Stimulated activated CD8-positive, alpha-beta memory T cell treated with anti-CD3 and anti-CD28 coated beads, Interleukin-12 subunit alpha, Interleukin-12 subunit beta, amount 100 ng/mL, for 1 hour (primary cell): ENCODE measurements around the gene RFTN1.

Experiments used
- DNase-seq: peaks from one replicate; pipeline ENCODE4 v3.0.0-alpha.2; 2020; ENCODE audit warnings: low read depth

The RFTN1 gene

DNA sequence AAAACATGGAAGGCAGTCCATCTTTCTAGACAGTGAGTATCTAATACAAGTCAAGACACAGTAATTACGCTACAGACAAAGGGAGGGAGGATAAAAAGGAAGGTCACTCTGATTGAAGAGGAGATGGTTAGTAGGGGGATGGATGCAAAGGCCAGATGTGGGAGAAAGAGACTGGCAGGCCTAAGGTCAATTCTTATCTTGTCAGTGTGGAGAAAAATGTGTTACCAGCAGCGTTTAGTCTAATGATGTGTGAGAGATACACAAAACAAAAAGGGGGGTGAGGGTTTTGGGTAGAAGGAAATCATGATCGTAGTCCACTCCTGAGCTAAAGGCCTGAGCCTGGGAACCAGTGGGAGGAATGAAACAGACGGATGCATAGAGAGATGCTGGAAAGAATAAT, 46.7 kb downstream of the RFTN1 start:
- DNase-seq, result no peak

- DNase-seq, result no peak
Measured at GRCh38 chr3:16464511-16465148, 48.9 kb downstream of the RFTN1 start.

GRCh38 chr3:16463914-16464313, 49.6 kb downstream of the RFTN1 start:
- no peak for DNase-seq

GRCh38 chr3:16463119-16463518, 50.4 kb downstream of the RFTN1 start:
- DNase-seq, result no peak

DNA sequence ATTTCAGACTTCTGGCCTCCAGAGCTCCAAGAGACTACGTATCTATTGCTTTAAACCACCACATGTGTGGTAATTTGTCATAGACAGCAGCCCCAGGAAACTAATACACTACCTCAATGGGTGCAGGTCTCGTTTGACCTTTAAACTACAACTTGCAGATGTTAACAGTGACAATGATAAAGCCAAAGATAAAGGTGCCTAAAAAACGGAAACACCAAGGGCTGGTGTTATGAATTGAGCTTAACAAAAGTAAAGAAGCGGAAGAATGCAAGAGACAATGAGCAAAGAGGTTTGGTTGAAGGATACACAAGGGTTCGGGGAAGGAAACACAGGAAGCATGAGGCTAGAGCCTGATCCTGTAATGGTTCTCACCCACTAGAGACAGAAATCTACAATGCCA, 50.8 kb downstream of the RFTN1 start:
- DNase-seq, result no peak

DNA sequence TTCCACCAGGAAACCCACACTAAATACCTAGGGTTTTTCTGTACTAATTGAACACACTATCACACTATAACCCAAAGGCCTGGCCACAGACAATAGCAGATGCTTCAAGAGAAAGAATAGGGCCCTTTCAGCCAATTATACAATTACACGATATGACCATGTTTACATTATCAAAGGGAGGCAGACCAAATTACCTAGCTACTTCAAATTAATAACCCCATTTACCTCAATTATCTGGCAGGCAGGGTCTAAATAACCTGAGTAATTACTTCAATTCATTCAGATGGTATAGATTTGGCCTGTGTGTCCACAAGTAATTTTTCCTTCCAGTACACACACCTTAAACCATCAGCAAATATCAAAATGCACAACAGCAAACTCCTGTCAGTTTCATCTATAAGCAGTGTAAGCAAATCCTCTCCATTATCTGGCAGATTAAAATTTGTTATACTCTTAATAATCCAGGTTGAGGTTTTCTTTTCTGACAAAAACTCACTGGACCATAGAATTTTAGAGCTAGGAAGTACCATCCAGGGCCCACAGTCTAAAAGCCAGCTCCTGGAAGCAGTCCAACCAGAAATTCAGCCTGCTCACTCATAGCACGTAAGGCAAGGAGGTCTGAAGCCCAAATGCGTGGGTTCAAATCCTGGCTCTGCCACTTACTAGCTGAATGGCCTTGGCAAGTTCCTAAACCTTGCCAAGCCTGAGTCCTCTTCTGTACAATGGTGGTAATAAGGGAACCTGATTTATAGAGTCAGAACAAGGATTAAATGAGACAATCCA, 51.8 kb downstream of the RFTN1 start:
- DNase-seq, result no peak

GRCh38 chr3:16460886-16461285, 52.6 kb downstream of the RFTN1 start:
- no peak for DNase-seq

DNA sequence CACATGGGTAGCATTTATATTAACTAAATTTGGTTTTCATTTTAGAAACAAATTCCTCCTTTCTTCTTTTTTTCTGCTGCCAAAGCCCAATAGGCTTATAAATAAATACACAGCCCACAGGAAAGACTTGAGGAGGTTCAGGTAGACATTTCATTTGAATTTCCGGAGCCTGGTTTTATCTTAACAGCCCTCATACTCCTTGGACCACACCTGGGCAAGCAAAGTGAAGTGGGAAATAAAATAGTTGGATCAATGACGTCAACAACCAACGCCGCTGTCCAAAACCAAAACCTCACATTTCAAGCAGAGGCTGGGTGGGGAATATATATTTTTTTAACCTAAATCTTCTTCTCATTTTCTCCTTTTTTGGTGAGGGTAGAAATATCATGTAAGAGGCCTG, 53.2 kb downstream of the RFTN1 start:
- no peak for DNase-seq

DNA sequence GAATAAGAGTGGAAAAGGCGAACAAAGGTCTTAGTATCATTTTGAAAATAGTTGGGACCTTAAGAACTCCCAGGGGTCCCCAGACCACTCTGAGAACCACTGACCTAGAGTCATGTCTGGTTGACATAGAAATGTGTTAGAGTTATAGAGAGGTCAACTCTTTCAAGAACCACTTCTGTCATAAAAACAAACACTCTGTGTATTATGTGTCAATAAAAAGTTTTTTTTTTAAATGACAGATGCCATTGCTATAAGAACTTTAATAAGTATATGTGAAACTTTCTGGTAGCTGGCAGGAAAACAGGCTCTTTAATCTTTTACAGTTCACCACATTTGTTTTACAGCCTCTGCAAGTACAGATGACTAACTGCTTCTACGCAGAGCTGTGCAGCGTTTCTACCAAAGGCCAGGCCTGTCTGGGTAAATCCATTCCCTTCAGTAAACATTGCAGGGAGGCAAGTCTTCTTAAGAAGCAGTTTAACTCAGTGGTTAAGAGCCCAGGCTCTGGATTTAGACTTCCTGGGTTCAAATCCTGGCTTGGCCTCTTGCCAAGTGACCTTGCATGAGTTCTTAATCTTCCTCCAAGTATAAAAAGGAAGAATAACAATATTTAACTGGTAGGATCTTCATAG, 56.6 kb downstream of the RFTN1 start:
- DNase-seq, result no peak

DNA sequence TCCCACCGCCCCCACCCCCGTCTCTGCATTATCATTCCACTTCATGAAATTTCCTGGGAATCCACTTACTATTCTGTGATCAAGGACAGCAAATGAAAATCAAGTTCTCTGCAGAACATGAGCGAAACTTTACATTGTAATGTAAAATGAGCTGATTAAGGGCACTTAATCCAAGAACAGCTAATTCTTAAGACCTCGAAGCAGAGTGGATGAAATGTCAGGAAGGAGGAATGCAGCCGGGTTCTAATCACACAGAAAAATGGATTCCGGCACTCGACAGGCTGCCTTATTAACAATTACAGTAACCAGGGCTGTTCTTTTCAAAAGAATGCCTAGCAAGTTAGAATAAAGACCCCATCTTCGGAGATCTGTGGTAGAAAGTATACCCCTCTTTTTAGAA, 57.5 kb downstream of the RFTN1 start:
- DNase-seq, result no peak

GRCh38 chr3:16455001-16455400, 58.5 kb downstream of the RFTN1 start:
- no peak for DNase-seq

- no peak for DNase-seq
Measured at GRCh38 chr3:16452261-16452660, 61.2 kb downstream of the RFTN1 start.

- no peak for DNase-seq
Measured at GRCh38 chr3:16449369-16449768, 64.1 kb downstream of the RFTN1 start.

DNA sequence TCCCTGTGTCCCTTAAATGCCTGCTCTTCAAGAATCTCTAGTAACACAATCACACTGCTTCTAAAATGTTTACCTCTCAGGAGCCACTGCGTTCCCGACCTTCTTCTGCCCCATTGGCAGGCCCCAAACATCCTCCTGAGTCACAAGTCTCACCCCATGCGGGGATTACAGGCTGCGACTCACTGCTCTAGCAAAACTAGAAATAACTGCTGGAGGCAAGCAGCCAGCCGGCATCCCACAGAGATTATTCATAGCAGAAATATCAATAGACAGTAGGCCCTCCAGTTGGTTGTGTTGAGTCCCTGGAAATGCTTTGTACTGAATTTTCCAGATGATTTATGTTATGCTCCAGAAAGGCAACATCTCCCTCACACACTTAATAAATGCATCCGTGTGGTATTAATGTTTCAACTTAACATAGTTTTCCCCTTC, 64.8 kb downstream of the RFTN1 start:
- DNase-seq, result no peak

DNA sequence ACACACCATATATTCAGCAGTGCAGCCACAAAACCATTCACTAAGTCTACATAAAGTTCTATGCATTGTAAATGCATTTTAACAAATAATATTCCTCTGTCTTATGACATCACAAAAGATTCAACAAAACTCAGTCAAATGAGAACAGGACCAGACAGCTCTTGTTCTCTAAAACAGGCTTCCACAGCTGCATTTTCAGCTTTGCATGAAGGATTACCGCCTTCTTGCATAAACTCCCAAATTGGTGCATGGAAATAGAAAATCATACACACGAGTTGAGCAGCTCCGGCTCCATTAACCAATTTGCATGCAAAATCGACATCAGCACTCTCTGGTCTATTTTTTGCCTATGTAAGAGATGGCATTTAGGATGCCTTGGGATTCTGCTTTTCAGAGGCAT, 66.4 kb downstream of the RFTN1 start:
- DNase-seq, result no peak

GRCh38 chr3:16444344-16444743, 69.2 kb downstream of the RFTN1 start:
- DNase-seq, result no peak

GRCh38 chr3:16442730-16443129, 70.8 kb downstream of the RFTN1 start:
- no peak for DNase-seq

- DNase-seq, result no peak
Measured at GRCh38 chr3:16441371-16441875, 72.1 kb downstream of the RFTN1 start.

- DNase-seq, result no peak
Measured at GRCh38 chr3:16439848-16440708, 73.4 kb downstream of the RFTN1 start.

DNA sequence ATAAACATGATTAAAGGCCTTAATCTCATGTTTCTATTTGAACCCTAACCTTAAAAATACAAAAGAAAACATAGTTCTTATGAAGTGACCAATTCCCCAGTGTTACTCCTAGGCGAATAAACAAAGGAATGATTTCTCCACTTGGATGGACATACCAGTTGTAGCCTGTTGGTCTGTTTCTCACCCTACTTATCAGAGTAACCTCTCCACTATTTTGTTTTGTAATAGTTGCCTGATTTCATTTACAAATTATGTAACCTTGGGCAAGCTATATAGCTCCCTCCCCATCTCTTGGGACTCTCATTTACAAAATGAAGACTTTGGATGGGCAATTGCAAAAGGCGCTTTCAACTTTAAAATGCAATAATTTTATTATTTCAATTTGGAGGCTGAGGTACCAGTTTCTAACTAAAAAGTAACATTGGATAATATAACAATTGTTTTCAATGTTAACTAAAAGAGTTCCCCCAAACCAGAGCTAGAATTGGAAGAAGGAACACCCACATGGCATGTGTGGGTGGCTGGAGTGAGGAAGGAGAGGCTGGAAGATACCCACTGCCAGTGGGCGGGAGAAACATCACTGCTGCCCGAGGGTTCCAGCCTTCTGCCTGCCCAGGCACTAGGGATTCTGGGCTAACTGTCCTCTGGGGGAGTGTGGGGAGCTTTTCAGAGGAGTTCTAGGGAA, 74.2 kb downstream of the RFTN1 start:
- DNase-seq, result no peak

- DNase-seq, result no peak
Measured at GRCh38 chr3:16437640-16438039, 75.9 kb downstream of the RFTN1 start.
